NCI-H1417 treated with DMSO at 0.1 percent for 48 hours (cell line): ENCODE measurements around the gene ZFP64.
"Not testable (repeated sequence)": the region's sequence is repeated elsewhere in the genome, so short reads cannot be mapped to it uniquely, and the experiment has no call there.

Experiments
- DNase-seq: peaks from one replicate; lab custom pipeline; 2025; lab: John Stamatoyannopoulos, UW

ZFP64 gene

GRCh38 chr20:52154575-52154974 is 37.0 kb downstream of the ZFP64 start:
- DNase-seq, result no peak

- DNase-seq, result no peak
These were observed 37.7 kb downstream of the ZFP64 start for GRCh38 chr20:52153896-52154295.

GRCh38 chr20:52152921-52153320 is 38.7 kb downstream of the ZFP64 start:
- no peak for DNase-seq

GRCh38 chr20:52152416-52152815 is 39.2 kb downstream of the ZFP64 start:
- DNase-seq, result no peak

GRCh38 chr20:52150440-52151258 is 40.9 kb downstream of the ZFP64 start:
- DNase-seq, result no peak

GRCh38 chr20:52145587-52145986 is 46.0 kb downstream of the ZFP64 start:
- DNase-seq, result no peak

GRCh38 chr20:52143277-52143676 is 48.3 kb downstream of the ZFP64 start:
- DNase-seq, result no peak

- no peak for DNase-seq
These were observed 48.8 kb downstream of the ZFP64 start for GRCh38 chr20:52142757-52143156.

GRCh38 chr20:52139986-52140385 is 51.6 kb downstream of the ZFP64 start:
- no peak for DNase-seq

GRCh38 chr20:52137850-52138249 is 53.7 kb downstream of the ZFP64 start:
- no peak for DNase-seq

- DNase-seq, result not testable (repeated sequence)
These were observed 57.9 kb downstream of the ZFP64 start for GRCh38 chr20:52133714-52134113.

- DNase-seq, result no peak
These were observed 59.2 kb downstream of the ZFP64 start for GRCh38 chr20:52132337-52132736.

- DNase-seq, result no peak
These were observed 60.4 kb downstream of the ZFP64 start for GRCh38 chr20:52131048-52131643.

GRCh38 chr20:52130406-52130805 is 61.2 kb downstream of the ZFP64 start:
- DNase-seq, result no peak

GRCh38 chr20:52129611-52130010 is 62.0 kb downstream of the ZFP64 start:
- DNase-seq, result no peak

- DNase-seq, result no peak
These were observed 64.3 kb downstream of the ZFP64 start for GRCh38 chr20:52127309-52127708.

GRCh38 chr20:52124821-52125220 is 66.8 kb downstream of the ZFP64 start:
- no peak for DNase-seq

- no peak for DNase-seq
These were observed 72.9 kb downstream of the ZFP64 start for GRCh38 chr20:52118696-52119095.

- no peak for DNase-seq
These were observed 73.5 kb downstream of the ZFP64 start for GRCh38 chr20:52118016-52118623.

- no peak for DNase-seq
These were observed 81.1 kb downstream of the ZFP64 start for GRCh38 chr20:52110456-52110855.

GRCh38 chr20:52105442-52106422 is 85.8 kb downstream of the ZFP64 start:
- DNase-seq, result no peak
